ENCODE data around the gene PAM.
"Not testable (repeated sequence)": the region's sequence is repeated elsewhere in the genome, so short reads cannot be mapped to it uniquely, and the experiment has no call there.

PAM gene

DNA sequence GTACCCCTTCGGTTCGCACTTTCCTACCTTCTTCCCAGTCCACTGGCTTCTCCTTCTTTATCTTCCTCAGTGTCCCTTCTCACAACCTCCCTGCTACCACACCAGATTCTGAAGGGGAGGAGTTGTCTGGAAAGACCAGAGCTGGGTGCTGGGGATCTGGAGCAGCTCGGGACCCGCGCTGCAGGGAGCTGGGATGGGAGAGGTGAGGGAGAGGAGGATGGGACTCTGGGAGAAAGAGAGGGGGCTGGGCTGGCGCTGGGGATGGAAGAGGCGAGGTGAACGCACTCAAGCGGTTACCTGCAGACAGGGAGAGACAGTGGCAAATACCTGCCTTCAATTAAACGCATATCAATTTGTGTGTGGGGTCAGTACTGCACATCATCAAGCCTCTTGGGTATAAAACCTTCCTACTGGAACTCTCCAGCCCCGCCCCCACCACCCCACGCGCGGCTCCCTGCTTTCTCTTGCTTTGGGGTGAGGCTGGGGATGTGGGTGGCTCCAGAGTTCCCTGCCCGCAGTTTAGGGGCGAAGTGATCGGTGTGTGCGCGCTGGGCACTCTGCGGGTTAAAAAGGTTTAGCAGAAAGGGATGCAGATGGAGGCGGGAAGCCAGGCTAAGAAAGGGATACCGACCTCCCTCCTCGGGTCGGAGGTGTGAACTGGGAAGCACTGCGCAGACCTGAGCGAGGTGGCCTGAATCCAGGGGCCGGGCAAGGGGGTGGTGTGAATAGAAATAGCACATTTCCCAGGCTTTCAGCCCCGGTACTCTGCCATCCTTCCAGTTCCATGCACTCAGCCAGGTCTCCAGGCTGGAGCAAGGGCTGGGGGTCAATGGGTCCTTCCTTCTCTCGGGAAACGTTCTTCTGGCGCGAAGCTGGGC lies 977 bp upstream of the PAM start:
- no peak for DNase-seq

DNA sequence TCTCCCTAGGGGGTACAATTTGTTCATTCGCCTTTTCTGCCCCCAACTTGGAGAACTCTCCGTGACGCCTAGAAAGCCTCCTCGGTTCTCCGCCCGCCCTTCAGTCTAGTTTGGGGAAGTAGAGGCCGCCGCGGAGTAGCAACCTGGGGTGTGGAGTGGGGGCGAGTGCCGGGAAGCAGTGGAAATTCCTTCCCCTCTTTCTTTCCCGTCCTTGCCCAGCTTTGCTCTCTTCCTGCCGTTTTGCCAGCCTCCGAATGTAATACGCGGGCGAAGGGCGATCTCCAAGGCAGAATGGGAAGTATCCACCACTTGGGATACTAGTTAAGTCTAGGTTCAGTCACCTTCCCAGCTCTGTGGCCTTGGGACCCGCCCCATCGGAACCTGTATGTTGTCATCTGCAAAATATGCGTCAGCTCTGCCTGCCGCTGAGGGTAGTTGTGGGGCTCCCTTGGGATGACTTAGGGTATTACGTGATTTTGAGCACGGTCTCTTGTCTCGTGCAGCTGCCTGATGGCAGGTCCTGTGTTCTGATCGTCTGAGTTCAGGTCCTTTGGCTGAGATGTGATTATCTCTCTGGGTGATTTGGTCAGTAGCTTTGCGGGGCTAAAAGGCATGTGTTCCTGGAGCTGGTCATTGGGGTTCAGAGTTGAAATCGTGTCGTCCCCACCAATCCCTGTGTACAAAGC lies 724 bp downstream of the PAM start:
- DNase-seq, result peak; percentile 63

DNA sequence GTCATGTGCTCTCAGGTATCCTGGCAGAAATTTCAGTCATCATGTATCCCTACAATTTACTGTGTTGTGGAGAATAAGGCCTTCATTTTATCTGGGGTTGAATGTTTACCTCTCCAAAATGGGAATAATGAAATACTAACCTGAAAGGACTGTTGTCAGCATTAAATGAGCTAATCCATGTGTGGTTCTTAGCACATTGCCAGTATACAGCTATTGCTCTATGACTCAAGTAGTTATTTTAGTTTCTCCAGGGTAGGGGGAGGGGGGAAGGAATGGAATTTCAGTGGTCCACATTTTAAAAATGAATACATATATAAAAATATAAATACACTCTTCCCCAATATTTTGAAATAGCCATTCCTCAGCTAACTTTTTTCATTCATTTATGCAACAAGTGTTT lies 3.5 kb downstream of the PAM start:
- no peak for DNase-seq

DNA sequence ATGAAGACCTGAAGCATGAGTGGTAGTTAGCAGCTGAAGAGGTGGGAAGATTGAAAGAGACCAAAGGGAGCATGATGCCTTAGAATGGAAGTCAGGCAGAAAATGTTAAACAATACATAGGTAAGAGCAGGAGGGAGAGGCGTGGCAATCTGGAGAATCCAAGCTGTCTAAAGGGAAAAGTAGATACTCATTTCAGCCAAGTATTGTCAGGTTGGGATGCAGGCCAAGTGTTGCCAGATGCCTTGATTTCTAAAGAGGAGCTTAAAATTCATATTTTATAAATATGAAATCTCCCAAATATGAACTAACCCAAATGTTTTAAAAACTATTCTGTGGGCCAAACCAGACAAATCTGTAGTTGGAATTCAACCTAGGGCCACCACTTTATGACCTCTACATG lies 4.2 kb downstream of the PAM start:
- no peak for DNase-seq

DNA sequence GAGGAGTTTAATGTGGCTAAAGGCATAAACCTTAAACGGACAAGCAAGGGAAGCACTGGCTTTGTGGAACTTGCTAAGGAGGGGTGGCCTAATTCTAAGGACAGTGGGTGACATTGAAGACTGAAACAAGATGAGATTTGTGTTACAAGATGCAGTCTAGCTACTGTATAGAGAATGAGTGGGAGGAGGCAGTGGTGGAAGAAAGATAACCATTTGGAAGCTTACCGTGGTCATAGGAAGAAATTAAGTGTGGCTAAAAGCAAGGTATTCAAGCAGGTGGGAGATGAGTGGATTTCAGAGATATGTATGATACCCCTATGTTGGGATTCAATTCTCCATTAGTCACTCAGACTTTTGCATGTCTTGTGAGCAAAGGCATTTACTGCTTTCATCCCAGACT lies 4.6 kb downstream of the PAM start:
- DNase-seq, result no peak

DNA sequence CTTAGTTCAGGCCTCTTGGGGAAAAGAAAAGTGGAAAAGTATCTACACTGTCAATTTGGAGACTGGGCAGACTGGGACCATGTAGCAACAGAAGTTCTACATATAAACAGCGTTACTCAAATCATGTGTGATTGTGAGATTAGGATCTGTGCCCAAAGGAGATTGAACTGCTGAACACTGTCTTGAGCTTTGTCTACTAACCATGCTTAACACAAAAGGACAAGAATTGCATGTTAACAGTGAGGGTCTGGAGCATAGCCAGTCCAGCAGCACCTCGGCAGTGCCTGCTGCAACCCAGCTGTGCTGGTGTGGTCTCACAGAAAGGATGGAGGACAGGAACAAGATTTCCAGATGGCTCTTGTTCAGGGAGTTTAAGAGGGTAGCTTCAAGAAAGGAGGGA lies 5.7 kb downstream of the PAM start:
- no peak for DNase-seq

DNA sequence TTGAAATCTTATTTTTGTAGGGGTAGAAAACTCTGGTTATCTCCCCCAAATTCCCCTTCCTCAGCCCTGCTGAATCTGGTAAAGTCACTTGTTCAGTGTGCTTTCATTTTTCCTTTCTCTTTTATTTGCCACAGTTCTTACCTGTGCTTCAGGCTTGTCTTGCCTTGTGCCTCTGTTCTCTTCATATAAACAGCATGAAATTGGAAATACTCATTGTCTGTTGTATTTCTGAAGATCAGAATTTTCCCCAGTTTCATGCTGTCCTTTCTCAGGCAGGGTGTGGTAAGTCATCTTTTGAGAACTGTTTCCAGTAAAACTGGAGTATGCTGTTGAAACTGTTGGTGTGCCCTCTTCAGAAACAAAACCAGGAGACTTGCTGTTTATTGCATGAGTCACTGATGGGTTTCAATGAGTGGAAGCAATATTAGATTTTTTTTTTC lies 7.0 kb downstream of the PAM start:
- peak; percentile 11 for DNase-seq

DNA sequence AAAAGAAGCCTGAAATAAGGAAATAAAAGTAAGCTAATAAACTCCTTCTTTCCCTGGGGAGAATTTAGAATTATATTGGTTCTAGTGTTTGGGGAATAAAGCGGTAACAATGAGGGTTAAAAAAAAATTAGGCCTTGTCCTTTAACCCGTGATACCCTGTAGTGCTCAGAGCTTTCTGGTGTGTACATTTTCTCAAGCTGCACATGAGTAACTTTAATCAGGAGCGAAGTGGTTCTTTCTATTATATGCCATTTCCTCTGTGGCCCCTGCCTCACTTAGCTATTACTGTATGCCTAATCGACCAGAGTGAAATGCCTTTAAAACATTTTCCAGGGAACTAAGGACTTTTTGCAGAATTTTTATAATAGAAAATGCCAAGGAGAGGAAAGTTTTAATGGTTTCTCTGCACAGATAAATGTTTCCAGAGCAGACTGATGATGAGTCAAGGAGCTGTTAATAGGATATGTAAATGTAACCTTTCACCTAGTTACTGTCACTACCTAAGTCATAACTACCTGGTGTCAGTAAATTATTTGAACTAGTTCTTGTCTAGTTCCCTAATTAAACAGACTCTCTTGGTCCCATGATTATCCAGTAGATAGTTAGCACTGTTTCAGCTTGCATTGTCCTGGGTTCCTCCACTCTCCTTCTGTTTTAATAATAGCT lies 7.6 kb downstream of the PAM start:
- no peak for DNase-seq

DNA sequence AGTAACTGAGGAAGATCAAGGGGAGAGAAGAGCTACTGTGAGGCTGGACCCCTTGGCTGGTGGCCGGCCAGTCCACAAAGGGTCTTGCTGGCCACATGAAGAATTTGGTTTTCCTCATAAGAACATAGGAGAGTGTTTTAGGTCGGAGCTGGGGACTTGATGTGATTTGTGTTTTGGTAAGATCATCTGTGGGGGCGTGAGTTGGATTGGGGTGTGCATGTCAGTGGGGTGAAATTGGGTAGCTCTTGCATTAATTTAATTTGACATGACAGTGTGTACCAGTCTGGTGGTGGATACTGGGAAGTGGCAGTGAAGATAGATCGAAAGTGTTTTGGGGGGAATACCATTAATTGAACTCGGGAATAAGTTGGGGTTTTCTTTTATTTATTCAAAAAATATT lies 8.6 kb downstream of the PAM start:
- DNase-seq, result no peak

DNA sequence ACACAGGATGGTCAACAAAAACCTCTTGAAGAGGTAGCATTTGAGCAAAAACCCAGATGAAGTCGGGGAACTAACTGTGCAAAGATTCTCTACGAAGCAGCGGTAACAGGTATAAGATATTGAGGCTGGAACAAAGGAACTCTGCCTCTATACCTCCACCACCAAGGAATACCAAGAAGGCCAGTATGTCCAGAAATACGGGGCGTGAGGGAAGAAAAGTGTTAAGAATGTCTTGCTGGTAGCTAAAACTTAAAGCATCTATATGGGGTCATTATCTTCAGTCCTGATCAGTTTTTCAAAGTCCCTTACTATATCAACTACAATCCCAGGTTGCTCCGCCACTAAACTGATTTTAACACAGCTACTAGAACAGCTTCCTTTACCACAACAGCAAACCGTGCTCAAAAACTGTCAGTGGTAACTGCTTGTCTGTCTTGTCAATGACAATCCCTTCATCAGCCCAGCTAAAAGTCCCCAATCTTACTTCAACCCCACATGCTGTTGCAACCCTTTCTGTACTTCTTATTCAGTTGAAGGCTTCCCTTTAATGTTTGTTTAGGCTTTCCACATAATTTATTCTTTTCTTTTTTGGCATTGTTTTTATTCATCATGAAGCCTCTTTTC lies 9.4 kb downstream of the PAM start:
- no peak for DNase-seq

DNA sequence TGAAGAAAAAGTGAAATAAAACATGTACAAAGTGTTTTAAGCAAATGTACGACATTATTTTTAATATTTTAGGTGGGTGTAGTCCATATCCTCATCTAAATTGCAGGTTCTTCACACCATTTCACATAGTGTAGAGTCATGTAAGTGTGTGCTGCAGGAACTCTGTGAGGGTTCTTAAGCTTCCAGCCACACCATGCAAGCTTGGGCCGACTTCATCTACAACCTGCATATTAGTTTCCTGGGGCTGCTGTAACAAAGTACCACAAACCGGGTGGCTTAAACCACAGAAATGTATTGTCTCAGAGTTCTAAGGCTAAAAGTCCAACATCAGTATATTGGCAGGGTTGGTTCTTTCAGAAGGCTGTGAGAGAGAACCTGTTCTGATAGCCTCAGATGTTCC lies 10.2 kb downstream of the PAM start:
- DNase-seq, result no peak

DNA sequence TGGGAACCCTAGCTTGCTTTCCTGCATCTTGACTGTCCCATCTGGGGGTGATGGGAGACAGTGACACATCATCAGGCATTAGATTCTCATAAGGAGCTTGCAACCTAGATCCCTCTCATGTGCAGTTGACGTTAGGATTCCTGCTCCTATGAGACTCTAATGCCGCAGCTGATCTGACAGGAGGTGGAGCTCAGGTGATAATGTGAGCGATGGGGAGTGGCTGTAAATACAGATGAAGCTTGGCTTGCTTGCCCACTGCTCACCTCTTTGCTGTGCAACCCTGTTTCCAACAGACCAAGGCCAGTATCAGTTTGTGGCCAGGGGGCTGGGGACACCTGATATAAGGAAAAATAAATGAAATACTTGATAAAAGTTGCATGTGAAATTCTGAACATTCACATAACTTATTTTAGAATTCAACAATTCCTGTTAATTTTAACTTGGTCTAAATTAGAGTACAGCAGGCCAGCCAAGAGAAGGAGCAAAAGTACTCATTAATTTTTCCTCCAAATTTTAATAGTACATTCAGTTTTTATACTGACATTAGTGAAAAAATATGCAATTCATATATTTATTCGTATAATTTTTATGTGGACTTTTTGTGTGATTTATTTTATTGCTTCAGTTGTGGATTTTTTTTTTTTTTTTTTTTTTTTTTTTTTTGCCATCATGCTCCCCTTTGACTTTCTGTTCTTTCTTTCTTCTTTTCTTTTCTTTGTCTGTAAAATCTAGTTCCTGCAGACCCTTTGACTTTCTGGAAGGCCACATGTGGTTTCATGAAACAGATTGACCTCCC lies 11.4 kb downstream of the PAM start:
- DNase-seq, result no peak

DNA sequence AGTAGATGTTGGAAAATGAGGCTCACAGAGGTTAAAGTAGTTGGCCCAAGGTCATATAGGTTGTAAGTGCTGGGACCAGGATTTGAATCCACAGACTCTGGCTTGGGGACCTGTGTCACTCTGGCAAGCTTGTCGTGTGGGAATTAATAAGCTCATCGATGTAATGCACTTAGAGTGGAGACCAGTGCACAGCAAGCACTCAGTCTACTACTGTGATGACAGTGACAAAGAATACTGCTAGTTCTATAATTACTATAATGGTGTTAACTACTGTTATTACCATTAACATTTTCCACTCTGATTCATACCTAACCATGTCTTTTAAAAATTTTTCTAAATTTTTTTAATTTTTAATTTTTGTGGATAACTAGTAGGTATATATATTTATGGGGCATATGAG lies 12.8 kb downstream of the PAM start:
- DNase-seq, result no peak

DNA sequence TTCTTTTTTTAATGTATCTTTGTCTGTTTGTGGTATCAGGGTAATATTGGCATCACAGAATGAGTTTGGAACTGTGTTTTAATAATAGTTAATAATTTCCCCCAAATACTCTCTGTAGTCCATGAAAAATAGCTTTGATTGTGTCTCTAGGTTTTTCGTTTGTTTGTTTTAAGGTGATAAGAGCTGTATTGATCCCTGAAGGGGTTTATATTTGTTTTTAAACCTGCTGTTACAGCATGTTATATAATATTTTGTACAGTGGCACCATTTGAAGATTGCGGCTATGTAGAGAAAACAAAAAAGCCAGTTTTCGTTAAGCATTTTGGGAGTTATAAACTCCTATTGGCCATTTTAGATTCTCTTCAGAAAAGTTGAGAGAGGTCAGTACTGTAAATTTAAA lies 15.7 kb downstream of the PAM start:
- no peak for DNase-seq

DNA sequence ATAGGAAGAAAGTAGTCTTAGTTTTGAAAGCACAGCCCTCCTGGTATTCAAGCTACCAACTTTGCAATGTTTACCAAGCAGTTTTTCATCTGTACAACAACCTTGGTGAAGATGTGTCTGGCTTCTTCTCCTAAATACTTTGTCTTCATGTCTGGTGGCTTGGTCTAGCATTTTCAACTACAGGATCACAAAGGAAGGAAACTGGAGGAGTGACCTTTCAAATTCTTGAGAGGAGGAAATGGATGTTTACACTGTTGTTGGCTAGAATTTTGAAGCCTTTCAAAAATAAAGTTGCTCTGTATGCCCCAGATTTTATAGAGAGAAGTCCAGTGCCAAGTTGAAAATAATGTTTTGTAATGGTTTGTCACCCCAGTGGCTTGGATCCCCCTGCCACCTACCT lies 16.3 kb downstream of the PAM start:
- DNase-seq, result no peak

DNA sequence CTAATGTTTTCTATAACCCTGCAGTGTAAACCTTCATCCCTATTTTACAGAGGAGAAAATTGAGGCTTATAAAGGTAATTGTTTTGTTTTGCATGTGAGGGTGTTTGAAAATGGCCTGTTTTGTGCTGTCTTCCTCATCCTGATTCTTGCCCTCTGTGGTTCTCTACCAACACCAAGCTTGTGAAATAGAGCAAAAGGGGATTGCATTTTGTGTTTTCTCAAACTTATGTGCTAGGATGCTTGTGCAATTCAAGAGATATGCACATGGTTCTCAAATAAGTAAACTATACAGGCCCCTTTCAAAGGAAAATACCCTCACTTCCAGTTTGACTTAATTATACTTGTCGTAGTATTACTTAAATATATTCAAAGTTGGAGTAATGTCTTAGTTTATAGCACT lies 17.2 kb downstream of the PAM start:
- peak; percentile 21 for DNase-seq

DNA sequence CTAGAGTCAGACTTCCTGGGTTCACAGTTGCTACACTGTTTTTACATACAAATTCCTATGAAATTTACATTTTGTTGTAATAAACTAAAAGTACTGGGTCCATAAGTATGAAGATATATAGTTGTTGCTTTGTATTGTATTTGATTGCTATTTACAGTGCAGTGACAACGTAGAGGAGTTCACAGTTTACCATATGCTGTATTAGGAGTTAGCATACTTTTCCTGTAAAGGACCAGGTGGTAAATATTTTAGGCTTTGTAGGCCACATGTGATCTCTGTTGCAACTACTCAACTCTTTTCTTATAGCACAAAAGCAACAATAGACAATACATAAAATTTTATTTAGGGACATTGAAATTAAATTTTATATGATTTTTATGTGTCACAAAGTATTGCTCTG lies 18.0 kb downstream of the PAM start:
- DNase-seq, result no peak

DNA sequence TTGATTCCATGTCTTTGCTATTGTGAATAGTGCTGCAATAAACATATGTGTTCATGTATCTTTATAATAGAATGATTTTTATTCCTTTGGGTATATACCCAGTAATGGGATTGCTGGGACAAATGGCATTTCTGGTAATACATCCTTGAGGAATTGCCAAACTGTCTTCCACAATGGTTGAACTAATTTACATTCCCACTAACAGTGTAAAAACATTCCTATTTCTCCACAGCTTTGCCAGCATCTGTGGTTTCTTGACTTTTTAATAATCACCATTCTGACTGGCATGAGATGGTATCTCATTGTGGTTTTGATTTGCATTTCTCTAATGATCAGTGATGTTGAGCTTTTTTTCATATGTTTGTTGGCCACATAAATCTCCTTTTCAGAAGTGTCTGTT lies 20.7 kb downstream of the PAM start:
- DNase-seq, result not testable (repeated sequence)

DNA sequence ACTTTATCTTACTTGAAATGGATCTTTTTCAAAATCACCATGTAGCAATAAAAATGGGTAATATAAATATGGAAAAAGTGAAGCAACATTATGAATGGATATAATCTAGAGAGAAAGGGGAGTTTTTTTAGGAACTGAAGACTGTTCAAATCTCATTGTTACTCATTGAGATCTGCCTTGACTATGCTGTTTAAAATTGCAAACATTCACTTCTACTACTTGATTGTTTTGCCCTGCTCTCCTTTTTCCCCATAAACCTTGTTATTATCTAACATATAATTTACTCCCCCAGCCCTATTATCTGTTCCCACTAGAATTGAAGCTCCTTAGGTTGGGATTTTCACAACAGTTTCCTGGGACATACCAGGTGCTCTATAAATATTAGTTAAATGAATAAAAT lies 22.0 kb downstream of the PAM start:
- DNase-seq, result no peak

DNA sequence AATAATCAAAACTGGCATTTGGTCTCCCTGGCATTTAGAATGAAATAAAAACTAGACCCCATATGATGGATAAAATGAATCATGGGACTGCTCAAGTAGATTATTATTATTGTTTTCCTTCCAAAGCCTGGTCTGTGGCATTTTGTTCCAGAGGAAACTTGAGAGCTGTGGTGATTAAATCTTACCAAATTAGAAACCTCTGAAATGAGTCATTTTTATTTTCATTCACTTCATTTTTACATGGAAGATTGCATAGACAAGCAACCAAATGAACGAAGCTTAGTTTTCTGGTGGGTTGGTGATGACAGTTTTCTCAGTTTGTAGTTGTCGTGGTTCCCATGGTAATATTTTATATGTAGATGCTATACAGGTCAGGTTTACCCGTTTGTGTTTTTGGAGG lies 23.4 kb downstream of the PAM start:
- DNase-seq, result no peak

DNA sequence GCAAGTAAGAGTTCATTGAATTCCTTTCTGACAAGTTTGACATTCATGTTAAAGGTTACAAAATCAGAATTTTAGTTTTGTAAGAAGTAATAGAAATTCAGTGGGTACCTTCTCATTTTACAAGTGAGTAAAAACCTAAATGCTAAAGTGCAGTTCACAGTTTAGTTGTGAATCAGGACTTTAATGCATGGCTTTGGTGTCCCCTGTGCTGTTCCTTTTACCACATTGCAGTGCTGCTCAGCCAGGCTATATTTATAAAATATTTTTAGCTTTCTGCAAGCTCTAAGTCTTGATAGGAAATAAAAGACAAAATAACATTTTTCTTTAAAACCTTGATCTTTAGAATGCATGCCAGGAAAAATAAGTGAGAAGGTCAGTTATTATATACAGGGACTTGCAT lies 26.3 kb downstream of the PAM start:
- no peak for DNase-seq

DNA sequence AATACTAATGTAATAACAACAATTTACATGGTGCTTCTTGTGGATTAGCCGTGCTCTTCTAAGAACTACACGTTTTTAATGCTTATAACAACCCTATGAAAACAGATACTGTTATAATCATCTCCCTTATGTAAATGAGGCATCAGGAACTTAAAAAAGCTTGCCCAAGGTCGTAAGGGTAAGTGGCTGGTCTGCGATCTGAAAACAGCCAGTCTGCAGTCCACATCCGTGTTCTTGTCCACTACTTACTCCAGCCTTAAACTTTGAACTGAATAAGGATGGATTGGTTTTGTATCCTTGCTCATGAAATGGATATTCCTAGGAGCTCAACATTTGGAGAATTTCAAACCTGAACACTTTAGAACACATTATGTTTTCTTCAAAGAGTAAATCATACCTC lies 26.7 kb downstream of the PAM start:
- DNase-seq, result no peak
